Bone marrow (tissue), 2 donors: Measurements from ENCODE around the gene MYF6.

Experiments
- DNase-seq, 2 donors: peaks; one replicate each; lab custom pipeline; 2025; lab: John Stamatoyannopoulos, UW

The MYF6 gene

GRCh38 chr12:80707830-80708258, 410 bp downstream of the MYF6 start:
- no peak for DNase-seq

- DNase-seq, result no peak
These were observed 983 bp downstream of the MYF6 start for GRCh38 chr12:80708259-80708974.

GRCh38 chr12:80708975-80709328, 1.5 kb downstream of the MYF6 start:
- DNase-seq, result no peak

GRCh38 chr12:80709811-80710726, 2.6 kb downstream of the MYF6 start:
- no peak for DNase-seq

GRCh38 chr12:80710727-80711449, 3.5 kb downstream of the MYF6 start:
- DNase-seq, result no peak

- DNase-seq, result no peak
These were observed 4.4 kb downstream of the MYF6 start for GRCh38 chr12:80711866-80712265.

GRCh38 chr12:80712866-80713265, 5.4 kb downstream of the MYF6 start:
- DNase-seq, result no peak

GRCh38 chr12:80713419-80713818, 6.0 kb downstream of the MYF6 start:
- no peak for DNase-seq

- no peak for DNase-seq
These were observed 6.6 kb downstream of the MYF6 start for GRCh38 chr12:80714055-80714454.

- no peak for DNase-seq
These were observed 7.4 kb downstream of the MYF6 start for GRCh38 chr12:80714846-80715245.

GRCh38 chr12:80715713-80716249, 8.3 kb downstream of the MYF6 start:
- DNase-seq, result no peak

GRCh38 chr12:80716696-80717469, 9.4 kb downstream of the MYF6 start, which contains the start of gene MYF5:
Gene MYF5 (plus strand): TSS chr12:80716912. CDS start chr12:80717064, 152 bp downstream.
- DNase-seq, result no peak

- no peak for DNase-seq
These were observed 10.4 kb downstream of the MYF6 start for GRCh38 chr12:80717856-80718255.

GRCh38 chr12:80720516-80720915, 13.1 kb downstream of the MYF6 start:
- DNase-seq, result no peak

GRCh38 chr12:80721326-80721725, 13.9 kb downstream of the MYF6 start:
- DNase-seq, result no peak

- no peak for DNase-seq
These were observed 38.5 kb downstream of the MYF6 start for GRCh38 chr12:80745851-80746505.

GRCh38 chr12:80747800-80748199, 40.4 kb downstream of the MYF6 start:
- DNase-seq, result no peak

GRCh38 chr12:80749456-80749855, 42.0 kb downstream of the MYF6 start:
- DNase-seq, result no peak

GRCh38 chr12:80752464-80752863, 45.0 kb downstream of the MYF6 start:
- DNase-seq, result no peak

GRCh38 chr12:80754274-80754673, 46.8 kb downstream of the MYF6 start:
- no peak for DNase-seq

- DNase-seq, result no peak
These were observed 49.4 kb downstream of the MYF6 start for GRCh38 chr12:80756875-80757274.
